Measurements from ENCODE around the gene NOTCH3.

The NOTCH3 gene

DNA sequence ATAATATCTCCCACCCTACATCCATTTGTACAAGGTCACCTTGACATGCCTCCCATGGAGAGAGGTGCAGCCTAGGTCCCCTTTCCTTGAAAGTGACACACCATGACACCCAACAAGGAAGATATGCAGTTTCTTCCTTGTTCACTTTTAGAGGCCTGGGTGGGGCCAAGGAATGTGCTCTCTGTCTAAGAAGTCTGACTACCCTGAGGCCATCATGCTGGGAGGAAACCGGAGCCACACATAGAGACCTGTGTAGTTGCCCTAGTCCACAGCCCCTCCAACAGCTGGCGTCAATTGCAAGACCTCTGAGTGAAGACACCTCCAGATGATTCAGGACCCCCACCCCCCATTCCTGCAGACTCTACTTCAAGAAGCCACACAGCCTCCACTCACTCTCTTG lies 82.5 kb downstream of the NOTCH3 start:
- H4K20me1 ChIP-seq (ENCODE audit: insufficient read depth, low read length), result no peaks in the 10 kb centered on the region
- H3K27ac ChIP-seq (ENCODE audit: low read length), result no peak overlapping the region
- H2AFZ ChIP-seq (ENCODE audit: low read length), result no peak overlapping the region
- DNase-seq, result no peak
- H3K4me1 ChIP-seq (ENCODE audit: low read length), result no peaks in the 10 kb centered on the region
- TF ChIP-seq EZH2 (optimal IDR thresholded peaks at IDR 0.05; ENCODE audit: low read depth, low read length) (no peak), EZH2phosphoT487 (IDR thresholded peaks at IDR 0.05; ENCODE audit: low read length) (no peak)
- TF ChIP-seq, protein P1, sequence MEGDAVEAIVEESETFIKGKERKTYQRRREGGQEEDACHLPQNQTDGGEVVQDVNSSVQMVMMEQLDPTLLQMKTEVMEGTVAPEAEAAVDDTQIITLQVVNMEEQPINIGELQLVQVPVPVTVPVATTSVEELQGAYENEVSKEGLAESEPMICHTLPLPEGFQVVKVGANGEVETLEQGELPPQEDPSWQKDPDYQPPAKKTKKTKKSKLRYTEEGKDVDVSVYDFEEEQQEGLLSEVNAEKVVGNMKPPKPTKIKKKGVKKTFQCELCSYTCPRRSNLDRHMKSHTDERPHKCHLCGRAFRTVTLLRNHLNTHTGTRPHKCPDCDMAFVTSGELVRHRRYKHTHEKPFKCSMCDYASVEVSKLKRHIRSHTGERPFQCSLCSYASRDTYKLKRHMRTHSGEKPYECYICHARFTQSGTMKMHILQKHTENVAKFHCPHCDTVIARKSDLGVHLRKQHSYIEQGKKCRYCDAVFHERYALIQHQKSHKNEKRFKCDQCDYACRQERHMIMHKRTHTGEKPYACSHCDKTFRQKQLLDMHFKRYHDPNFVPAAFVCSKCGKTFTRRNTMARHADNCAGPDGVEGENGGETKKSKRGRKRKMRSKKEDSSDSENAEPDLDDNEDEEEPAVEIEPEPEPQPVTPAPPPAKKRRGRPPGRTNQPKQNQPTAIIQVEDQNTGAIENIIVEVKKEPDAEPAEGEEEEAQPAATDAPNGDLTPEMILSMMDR (IDR thresholded peaks at IDR 0.05; ENCODE audit: low read length), result no peak
- no peaks in the 10 kb centered on the region for H3K9me2 ChIP-seq (replicated peaks; ENCODE audit: insufficient read depth, low read length)
- H3K4me3 ChIP-seq (ENCODE audit: low read length), result no peak overlapping the region
- peaks cover 1% of the 10 kb centered on the region; the same call in 1 of the 2 replicates for H3K79me2 ChIP-seq (ENCODE audit: low read length)
- no peaks in the 10 kb centered on the region for H3K27me3 ChIP-seq (replicated peaks; ENCODE audit: insufficient read depth, low read length)
- no peak overlapping the region for H3K9ac ChIP-seq (ENCODE audit: low read length)
- no peak overlapping the region for H3K4me2 ChIP-seq (ENCODE audit: low read depth, low read length)
- H3K36me3 ChIP-seq (replicated peaks; ENCODE audit: insufficient read depth, low read length), result no peaks in the 10 kb centered on the region
- H3K9me3 ChIP-seq (replicated peaks; ENCODE audit: insufficient read depth, low read length), result no peaks in the 10 kb centered on the region
- H3F3A ChIP-seq (ENCODE audit: insufficient read depth, low read length), result no peaks in the 10 kb centered on the region

DNA sequence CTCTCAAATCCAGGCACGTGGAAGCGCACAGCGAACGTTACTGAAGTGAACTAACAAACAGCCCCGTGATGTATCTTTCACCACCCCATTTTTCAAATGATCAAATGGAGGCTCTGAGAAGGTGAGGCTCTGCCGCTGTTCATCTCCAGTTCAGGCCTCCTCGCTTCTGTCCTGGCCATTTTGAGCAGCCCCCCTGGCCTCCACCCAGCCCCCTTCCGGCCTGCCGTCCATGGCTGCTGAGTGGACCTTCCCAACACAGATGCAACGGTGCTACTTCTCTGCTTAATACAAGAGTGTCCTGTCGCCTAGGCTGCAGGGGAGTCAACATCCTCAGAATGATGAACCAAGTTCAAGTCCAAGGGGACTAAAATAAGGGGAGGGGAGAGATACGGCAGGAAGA lies 83.9 kb downstream of the NOTCH3 start:
- Histone ChIP-seq H3K4me2 (ENCODE audit: low read depth, low read length) (no peak overlapping the region), H3F3A (ENCODE audit: insufficient read depth, low read length) (no peaks in the 10 kb centered on the region), H3K9ac (ENCODE audit: low read length) (no peak overlapping the region), H4K20me1 (ENCODE audit: insufficient read depth, low read length) (no peaks in the 10 kb centered on the region), H3K36me3 (replicated peaks; ENCODE audit: insufficient read depth, low read length) (no peaks in the 10 kb centered on the region), H3K27ac (ENCODE audit: low read length) (no peak overlapping the region), H3K79me2 (ENCODE audit: low read length) (no peaks in the 10 kb centered on the region), H3K9me3 (replicated peaks; ENCODE audit: insufficient read depth, low read length) (no peaks in the 10 kb centered on the region), H3K4me3 (ENCODE audit: low read length) (no peak overlapping the region), H3K9me2 (replicated peaks; ENCODE audit: insufficient read depth, low read length) (no peaks in the 10 kb centered on the region), H3K4me1 (ENCODE audit: low read length) (no peaks in the 10 kb centered on the region), H3K27me3 (replicated peaks; ENCODE audit: insufficient read depth, low read length) (no peaks in the 10 kb centered on the region), H2AFZ (ENCODE audit: low read length) (no peak overlapping the region)
- no peak for DNase-seq
- TF ChIP-seq EZH2phosphoT487 (IDR thresholded peaks at IDR 0.05; ENCODE audit: low read length) (no peak), EZH2 (optimal IDR thresholded peaks at IDR 0.05; ENCODE audit: low read depth, low read length) (no peak)
- TF ChIP-seq, protein P1 (IDR thresholded peaks at IDR 0.05; ENCODE audit: low read length), result no peak

DNA sequence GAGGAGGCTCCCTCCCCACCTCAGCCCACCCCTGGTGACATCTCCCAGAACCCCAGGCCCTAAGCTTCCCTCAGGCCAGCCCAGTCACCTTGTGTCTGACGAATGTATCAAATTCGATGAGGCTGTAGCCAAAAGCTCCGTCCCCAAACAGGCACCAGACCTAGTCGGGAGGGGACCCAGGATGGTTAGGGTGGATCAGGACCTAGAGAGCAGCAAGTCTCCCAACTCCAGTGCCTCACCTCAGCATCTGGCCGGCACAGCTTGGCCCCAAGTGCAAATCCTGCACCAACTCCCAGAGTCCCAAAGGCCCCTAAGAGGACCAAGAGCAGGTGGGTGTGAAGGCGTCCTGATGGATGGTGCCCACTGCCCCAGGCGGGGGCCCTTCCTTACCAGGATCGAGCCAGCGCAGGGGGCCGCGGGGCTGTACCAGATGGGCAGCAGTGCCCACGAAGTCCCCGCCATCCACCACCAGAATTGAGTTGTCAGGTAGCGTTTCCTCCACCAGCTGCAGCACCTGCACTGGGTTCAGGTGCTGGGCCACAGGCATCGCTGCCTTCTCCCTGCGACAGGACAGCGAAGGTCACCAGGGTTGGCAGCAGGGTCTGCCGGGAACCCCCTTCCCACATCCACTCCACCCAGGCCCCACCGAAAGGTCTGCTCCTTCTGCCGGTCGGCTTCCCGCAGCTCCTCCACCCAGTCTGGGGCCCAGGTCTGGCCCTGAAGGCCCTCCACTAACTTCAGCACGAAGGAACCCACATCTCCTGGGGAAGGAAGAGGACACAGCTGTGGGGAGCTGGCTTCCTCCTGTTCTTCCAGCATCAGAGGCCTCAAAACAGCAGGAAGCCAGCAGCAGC lies 84.8 kb downstream of the NOTCH3 start:
- H3K79me2 ChIP-seq (ENCODE audit: low read length), result no peaks in the 10 kb centered on the region

More for the DNA sequence above, 84.8 kb downstream of the NOTCH3 start:
- Histone ChIP-seq H3K27ac (ENCODE audit: low read length) (no peak overlapping the region), H3K4me2 (ENCODE audit: low read depth, low read length) (no peak overlapping the region), H3K27me3 (replicated peaks; ENCODE audit: insufficient read depth, low read length) (no peaks in the 10 kb centered on the region), H4K20me1 (ENCODE audit: insufficient read depth, low read length) (no peaks in the 10 kb centered on the region), H3K9me3 (replicated peaks; ENCODE audit: insufficient read depth, low read length) (no peaks in the 10 kb centered on the region), H3K4me3 (ENCODE audit: low read length) (no peak overlapping the region), H3K9me2 (replicated peaks; ENCODE audit: insufficient read depth, low read length) (no peaks in the 10 kb centered on the region), H3F3A (ENCODE audit: insufficient read depth, low read length) (no peaks in the 10 kb centered on the region), H3K9ac (ENCODE audit: low read length) (no peak overlapping the region), H3K36me3 (replicated peaks; ENCODE audit: insufficient read depth, low read length) (no peaks in the 10 kb centered on the region), H2AFZ (ENCODE audit: low read length) (no peak overlapping the region), H3K4me1 (ENCODE audit: low read length) (no peaks in the 10 kb centered on the region)
- TF ChIP-seq EZH2 (optimal IDR thresholded peaks at IDR 0.05; ENCODE audit: low read depth, low read length), result no peak
- TF ChIP-seq, protein P1 (IDR thresholded peaks at IDR 0.05; ENCODE audit: low read length), result no peak
- no peak for DNase-seq

All from MM.1S (cell line).